Endodermal cell (in vitro differentiated cells): ENCODE measurements around the gene RIT2. TPM values are rescaled to one million over a fixed set of nuclear protein-coding genes. Genes with fewer than 3 reads are reported as not detected.
A peak's percentile ranks its signal among the peaks of the same experiment; 100 is the strongest.

ENCODE experiments used
- DNase-seq: peaks from one replicate; pipeline ENCODE4 v3.0.0-alpha.2; 2017
- H3K27ac ChIP-seq: 2 replicates; pipeline ENCODE4 v1.5.1; 2013; ENCODE audit warnings: mild to moderate bottlenecking, low read depth, low read length, moderate library complexity
- H3K27me3 ChIP-seq: 2 replicates; pipeline ENCODE4 v1.6.1; 2013; ENCODE audit warnings: mild to moderate bottlenecking, low read length, moderate library complexity; ENCODE audit not compliant: insufficient read depth, control insufficient read depth, poor library complexity, severe bottlenecking
- H3K36me3 ChIP-seq: 2 replicates; pipeline ENCODE4 v1.7.0; 2013; ENCODE audit warnings: mild to moderate bottlenecking, low read length, moderate library complexity; ENCODE audit not compliant: control insufficient read depth, insufficient read depth
- H3K4me1 ChIP-seq: one replicate; pipeline ENCODE4 v1.7.0; 2013; ENCODE audit warnings: low read length; ENCODE audit not compliant: control insufficient read depth, insufficient read depth
- H3K4me3 ChIP-seq: 2 replicates; pipeline ENCODE4 v1.5.1; 2013; ENCODE audit warnings: mild to moderate bottlenecking, low read length, moderate library complexity
- H3K9ac ChIP-seq: 2 replicates; pipeline ENCODE4 v1.6.1; 2013; ENCODE audit warnings: mild to moderate bottlenecking, low read length, moderate library complexity; ENCODE audit not compliant: poor library complexity, severe bottlenecking; ENCODE audit errors: extremely low read depth
- H3K9me3 ChIP-seq: 2 replicates; pipeline ENCODE4 v1.6.1; 2013; ENCODE audit warnings: mild to moderate bottlenecking, low read length, moderate library complexity; ENCODE audit not compliant: control insufficient read depth
- H3K27ac Mint-ChIP-seq: 2 replicates; pipeline ENCODE4 v1.8.0; 2020; ENCODE audit warnings: mixed read lengths
- H3K27me3 Mint-ChIP-seq: 2 replicates; pipeline ENCODE4 v1.8.0; 2021; ENCODE audit warnings: mild to moderate bottlenecking, mixed read lengths; ENCODE audit not compliant: insufficient read depth
- H3K36me3 Mint-ChIP-seq: 2 replicates; pipeline ENCODE4 v1.8.0; 2020; ENCODE audit warnings: low read depth, mixed read lengths
- H3K4me1 Mint-ChIP-seq: 2 replicates; pipeline ENCODE4 v1.8.0; 2020; ENCODE audit warnings: mixed read lengths
- H3K4me3 Mint-ChIP-seq: 2 replicates; pipeline ENCODE4 v1.8.0; 2020; ENCODE audit warnings: mild to moderate bottlenecking, moderate library complexity, mixed read lengths
- H3K9me3 Mint-ChIP-seq: 2 replicates; pipeline ENCODE4 v1.8.0; 2020; ENCODE audit warnings: mild to moderate bottlenecking, mixed read lengths
- CTCF ChIP-seq: fragments of 200-600 bp; sonication (generic); conservative IDR thresholded peaks from 2 replicates; pipeline ENCODE4 v1.5.0; 2021; ENCODE audit warnings: antibody characterized with exemption, mild to moderate bottlenecking
- WGBS, 2 experiments: methylation state at CpG; one replicate each; pipeline versions ENCODE4 v1.1.5 to v1.1.7; 2013; ENCODE audit warnings: missing lambda C conversion rate in 2 of 2, mixed read lengths in 1 of 2; ENCODE audit not compliant: insufficient coverage in 1 of 2, insufficient read length in 1 of 2; 5-methylcytosine and 5-hydroxymethylcytosine counted together
- total RNA-seq, 2 donors: library from RNA; stranded (reverse); fragmentation: NEBNext Ultra II Directional in 1 of 2; extraction: Animal tissue kit (Norgen Biotek cat#: 25700) in 1 of 2; gene quantifications; 2 replicates in 1 of 2; 3 replicates in 1 of 2; pipeline ENCODE4 v1.2.1, GENCODE V29; 2021

The RIT2 gene
- total RNA-seq, 2 donors from 2014 or later = 0.81 TPM; not detected in 1

GRCh38 chr18:43078478-43079092 lies 36.9 kb downstream of the RIT2 start:
- no peaks in the 10 kb centered on the region for H3K36me3 Mint-ChIP-seq
- H3K9me3 ChIP-seq = no peaks in the 10 kb centered on the region
- H3K4me3 Mint-ChIP-seq = no peak overlapping the region
- H3K27me3 Mint-ChIP-seq = no peaks in the 10 kb centered on the region
- H3K27ac Mint-ChIP-seq = no peak overlapping the region
- no peaks in the 10 kb centered on the region for H3K36me3 ChIP-seq
- no peaks in the 10 kb centered on the region for H3K27me3 ChIP-seq
- H3K27ac ChIP-seq = no peak overlapping the region
- H3K9me3 Mint-ChIP-seq = peaks cover 8% of the 10 kb centered on the region
- peak; percentile 55 for DNase-seq
- H3K9ac ChIP-seq = no peak overlapping the region
- H3K4me1 ChIP-seq = no peaks in the 10 kb centered on the region
- H3K4me3 ChIP-seq = no peak overlapping the region
- no peak for TF ChIP-seq CTCF
- H3K4me1 Mint-ChIP-seq = peaks cover 23% of the 10 kb centered on the region
- 78 to 80% methylated on average over 6 to 7 of the region's 7 CpGs for WGBS, 2 experiments

GRCh38 chr18:43077510-43078308 lies 37.8 kb downstream of the RIT2 start:
- Mint-ChIP-seq H3K4me1 (peaks cover 23% of the 10 kb centered on the region), H3K27ac (no peak overlapping the region), H3K9me3 (peaks cover 4% of the 10 kb centered on the region), H3K4me3 (no peak overlapping the region), H3K27me3 (no peaks in the 10 kb centered on the region), H3K36me3 (no peaks in the 10 kb centered on the region)
- Histone ChIP-seq H3K9me3 (no peaks in the 10 kb centered on the region), H3K27ac (no peak overlapping the region), H3K9ac (no peak overlapping the region), H3K27me3 (no peaks in the 10 kb centered on the region), H3K36me3 (no peaks in the 10 kb centered on the region), H3K4me1 (no peaks in the 10 kb centered on the region), H3K4me3 (no peak overlapping the region)
- TF ChIP-seq CTCF = no peak
- DNase-seq = no peak
- WGBS, 2 experiments = 75 to 100% methylated on average over 2 to 5 of the region's 5 CpGs

GRCh38 chr18:43073771-43074170 lies 41.7 kb downstream of the RIT2 start:
- no peak overlapping the region for H3K27ac Mint-ChIP-seq
- H3K4me3 ChIP-seq = no peak overlapping the region
- H3K9me3 ChIP-seq = no peaks in the 10 kb centered on the region
- no peaks in the 10 kb centered on the region for H3K27me3 ChIP-seq
- no peak overlapping the region for H3K27ac ChIP-seq
- H3K27me3 Mint-ChIP-seq = no peaks in the 10 kb centered on the region
- H3K9me3 Mint-ChIP-seq = peaks cover 4% of the 10 kb centered on the region
- no CpG with 5 or more reads among the region's 1 CpG for WGBS, 2 experiments
- no peak for DNase-seq
- no peak overlapping the region for H3K9ac ChIP-seq
- H3K4me3 Mint-ChIP-seq = no peak overlapping the region
- H3K36me3 Mint-ChIP-seq = no peaks in the 10 kb centered on the region
- TF ChIP-seq CTCF = no peak
- peaks cover 9% of the 10 kb centered on the region for H3K4me1 Mint-ChIP-seq
- H3K36me3 ChIP-seq = no peaks in the 10 kb centered on the region
- no peaks in the 10 kb centered on the region for H3K4me1 ChIP-seq
